Right renal cortex interstitium (tissue), 3 donors: ENCODE data around the gene MROH7. TPM values are rescaled to one million over a fixed set of nuclear protein-coding genes. Genes with fewer than 3 reads are reported as not detected.

Experiments used
- DNase-seq, 3 donors: peaks; one replicate each; pipeline ENCODE4 v3.0.0-alpha.2; 2013; ENCODE audit warnings: low read depth in 3 of 3, low spot score in 2 of 3
- polyA plus RNA-seq, 3 donors: library from polyadenylated mRNA; unstranded; fragments of 120-200 nt; gene quantifications; one replicate each; pipeline ENCODE4 v1.2.1, GENCODE V29; 2013; ENCODE audit not compliant: insufficient read length in 3 of 3

Gene MROH7
- polyA plus RNA-seq, 3 donors: 2.9 to 4.1 (median 4.0) TPM

DNA sequence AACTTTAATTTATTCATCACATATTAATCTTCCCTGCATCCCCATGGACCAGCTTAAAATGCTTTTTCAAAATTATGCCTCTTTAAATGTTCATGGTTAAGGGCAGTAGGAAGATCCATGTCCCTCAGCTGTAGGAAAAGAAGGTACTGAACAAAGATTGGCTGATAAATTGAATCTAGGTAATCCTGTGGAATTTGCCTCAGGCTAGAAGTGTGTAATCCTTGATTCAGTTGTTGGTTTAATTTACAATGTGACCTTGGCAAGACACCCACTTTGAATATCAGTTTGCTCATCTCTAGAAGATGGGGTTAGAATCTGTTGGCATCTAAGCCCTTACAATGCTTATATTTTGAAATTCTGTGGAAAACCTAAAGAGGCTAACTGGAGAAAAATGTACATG, 80.1 kb downstream of the MROH7 start:
- no peak for DNase-seq

DNA sequence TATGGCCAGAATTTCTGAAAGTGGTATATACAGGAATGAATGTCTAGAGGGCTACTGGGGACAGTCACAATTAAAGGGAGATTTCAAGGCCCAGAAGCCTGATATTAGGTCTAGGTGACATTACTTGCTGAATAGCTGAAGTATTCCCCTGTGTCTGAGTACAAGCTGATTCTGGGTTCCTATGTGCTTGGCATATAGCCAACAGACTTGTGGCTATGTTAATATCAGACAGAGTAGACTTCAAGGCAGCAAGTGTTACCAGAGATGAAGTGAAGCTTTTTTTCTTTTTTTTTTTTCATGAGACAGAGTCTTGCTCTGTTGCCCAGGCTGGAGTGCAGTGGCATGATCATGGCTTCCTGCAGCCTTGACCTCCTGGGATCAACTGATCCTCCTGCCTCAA, 82.4 kb downstream of the MROH7 start:
- no peak for DNase-seq

GRCh38 chr1:54724771-54725170, 83.2 kb downstream of the MROH7 start:
- DNase-seq: no peak

DNA sequence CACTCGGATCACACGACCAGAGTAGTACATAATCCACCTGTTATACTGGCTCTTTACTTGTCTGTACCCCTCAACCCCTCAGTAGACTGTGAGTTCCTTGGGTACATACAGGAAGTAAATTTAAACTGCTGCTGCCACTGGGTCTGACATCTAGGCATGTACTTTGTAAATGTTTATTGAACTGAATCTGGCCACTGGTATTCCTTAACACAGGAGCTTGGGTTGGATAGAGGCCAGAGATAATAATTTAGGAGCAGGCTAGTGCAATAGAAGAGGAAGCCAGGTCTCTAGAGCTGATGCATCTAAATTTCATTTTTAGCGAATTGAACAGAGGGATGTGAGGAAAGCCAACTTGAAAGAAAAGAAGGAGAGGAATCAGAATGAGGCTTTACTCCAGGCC, 86.4 kb downstream of the MROH7 start:
- no peak for DNase-seq

DNA sequence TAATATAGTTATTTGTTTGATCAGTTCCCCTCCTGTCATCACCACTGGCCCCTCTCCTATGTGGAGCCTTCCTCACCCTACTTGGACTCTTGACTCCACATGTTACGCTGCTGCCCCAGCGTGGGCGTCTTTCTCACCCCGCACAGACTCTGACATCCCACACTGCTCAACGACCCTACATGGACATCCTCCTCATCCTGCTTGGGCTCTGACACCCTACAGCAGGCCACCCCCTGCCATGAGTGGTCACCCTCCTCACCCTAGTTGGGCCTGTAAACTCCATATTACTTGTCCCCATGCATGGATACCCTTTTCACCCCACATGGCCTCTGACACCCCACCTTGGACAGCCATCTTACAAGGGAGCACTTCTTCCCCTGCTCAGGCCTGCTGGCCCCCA, 95.1 kb downstream of the MROH7 start:
- no peak for DNase-seq

- no peak for DNase-seq
Observed at GRCh38 chr1:54738244-54738643, 96.7 kb downstream of the MROH7 start.

DNA sequence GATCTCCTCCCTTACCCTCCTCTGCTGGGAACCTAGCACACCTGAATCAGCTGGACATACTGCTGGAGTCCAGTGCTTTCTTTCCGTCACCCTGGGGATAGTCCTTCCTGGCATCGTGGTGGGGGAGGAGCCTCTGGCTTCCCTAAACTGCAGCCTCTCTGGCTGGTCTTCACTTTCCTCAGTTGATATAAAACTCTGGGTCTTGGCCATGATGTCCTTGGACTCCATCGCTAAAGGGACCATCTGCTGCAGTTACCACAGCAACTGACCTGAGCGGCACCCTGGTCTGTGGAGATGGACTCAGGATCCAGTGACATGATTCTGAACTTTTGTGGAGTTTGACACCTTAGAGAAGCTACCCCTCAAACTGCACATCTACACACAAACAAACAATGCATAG, 99.9 kb downstream of the MROH7 start:
- no peak for DNase-seq

DNA sequence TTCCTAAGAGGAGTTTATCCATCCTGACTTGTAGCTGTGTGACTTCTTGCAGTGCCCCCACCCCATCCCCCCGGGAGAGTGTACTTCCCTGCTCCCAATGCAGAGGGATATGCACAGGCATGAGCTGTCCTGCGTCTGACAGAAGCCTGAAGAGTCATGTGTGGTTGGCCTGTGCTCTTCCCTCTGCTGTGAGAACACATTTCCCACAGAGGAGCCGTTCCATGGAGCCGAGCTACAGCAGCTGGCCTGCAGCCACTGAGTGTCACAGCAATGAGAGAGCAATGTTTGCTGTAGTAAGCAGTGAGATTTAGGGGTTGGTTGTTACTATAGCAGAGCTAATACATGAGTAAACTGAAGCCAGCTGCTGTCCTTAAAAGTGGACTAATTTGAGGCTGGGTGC, 100.7 kb downstream of the MROH7 start:
- DNase-seq: no peak

DNA sequence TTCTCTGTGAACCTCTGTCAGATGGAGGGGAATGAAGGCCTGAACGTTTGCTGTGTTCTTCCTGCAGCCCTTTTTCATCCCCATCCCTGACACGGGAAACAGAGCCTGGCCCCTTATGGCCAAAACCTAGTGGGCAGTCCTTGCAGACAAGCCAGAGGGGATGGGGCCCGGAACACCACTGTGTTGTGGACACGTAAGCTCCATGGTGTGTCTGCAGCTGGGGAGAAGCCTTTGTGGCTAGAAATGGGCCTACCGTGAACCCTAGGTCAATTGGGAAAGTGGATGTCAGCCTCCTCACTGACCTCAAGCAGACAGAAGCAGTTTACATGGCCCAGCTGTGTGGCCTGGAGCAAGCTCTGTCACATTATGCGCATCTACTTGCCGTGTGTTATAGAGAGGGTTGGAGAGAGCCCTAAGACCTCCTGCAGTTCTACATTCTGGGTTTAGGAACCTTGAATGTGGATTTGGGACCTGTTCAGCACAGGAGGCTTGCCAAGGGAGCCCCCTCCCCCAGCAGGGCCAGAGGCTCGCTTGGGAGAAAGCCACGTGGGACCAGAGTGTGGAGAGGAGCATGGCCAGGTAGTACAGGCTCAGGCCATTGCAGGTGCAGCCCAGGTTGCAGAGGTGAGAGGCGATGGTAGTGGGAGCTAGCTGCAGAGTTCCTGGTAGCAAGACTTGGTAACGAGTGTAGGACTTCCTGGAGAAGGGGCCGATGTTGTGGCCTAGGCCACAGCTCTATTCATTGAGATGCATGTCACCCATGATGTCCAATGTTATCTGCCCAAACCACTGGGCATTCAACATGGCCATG, 102.0 kb downstream of the MROH7 start:
- no peak for DNase-seq

DNA sequence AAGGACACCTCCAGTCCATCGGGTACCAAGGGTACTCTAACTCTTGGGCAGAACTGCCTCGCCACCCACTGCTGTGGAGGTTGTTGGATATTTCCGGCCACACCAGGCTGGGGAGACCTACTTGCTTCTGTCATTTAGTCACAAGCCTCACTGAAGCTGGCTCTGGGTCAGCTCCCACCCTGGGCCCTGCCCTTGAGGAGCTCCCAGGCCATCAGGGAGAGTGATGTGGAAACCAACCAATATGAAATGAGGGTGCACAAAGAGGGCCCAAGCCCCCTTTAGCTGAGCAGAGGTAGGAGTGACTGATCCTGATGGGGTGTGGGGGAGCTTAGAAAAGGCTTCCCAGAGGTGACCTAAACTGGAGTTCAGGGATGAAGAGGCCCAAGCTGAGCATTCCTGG, 103.1 kb downstream of the MROH7 start:
- DNase-seq: no peak

DNA sequence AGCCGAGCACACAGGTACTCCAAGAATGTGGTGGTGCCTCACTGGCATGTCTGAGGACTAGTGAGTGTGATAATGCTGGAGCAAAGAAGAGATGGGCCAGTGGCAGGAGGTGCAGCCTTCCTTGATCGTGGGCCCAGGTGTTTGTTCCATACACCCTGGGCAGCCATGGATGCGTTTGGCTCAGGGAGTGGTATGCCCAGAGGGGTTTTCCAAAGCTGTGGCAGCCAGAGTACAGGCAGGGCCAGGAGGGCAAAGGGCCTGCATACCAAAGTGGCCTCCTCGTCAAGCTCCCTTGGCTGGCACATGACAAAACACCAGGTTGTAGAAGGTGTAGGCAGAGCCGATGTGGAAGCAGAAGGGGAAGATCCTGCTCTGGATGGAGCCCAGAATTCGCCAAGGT, 103.7 kb downstream of the MROH7 start:
- no peak for DNase-seq

DNA sequence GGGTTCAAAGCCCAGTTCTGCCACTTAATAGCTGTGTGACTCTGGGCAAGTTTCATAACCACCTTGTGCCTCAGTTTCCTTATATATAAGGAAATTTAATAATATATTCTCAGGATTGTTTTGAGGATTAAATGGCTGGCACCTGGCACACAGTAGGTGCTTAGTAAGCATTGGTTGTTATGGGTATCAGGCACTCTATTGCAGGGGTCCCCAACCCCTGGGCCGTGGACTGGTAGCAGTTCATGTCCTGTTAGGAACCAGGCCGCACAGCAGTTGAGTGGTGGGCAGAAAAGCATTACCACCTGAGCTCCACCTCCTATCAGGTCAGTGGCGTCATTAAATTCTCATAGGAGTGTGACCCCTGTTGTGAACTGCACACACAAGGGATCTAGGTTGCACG, 104.3 kb downstream of the MROH7 start:
- DNase-seq: no peak

GRCh38 chr1:54748094-54748835, 106.7 kb downstream of the MROH7 start:
- no peak for DNase-seq

GRCh38 chr1:54750596-54750995, 109.0 kb downstream of the MROH7 start:
- DNase-seq: no peak

DNA sequence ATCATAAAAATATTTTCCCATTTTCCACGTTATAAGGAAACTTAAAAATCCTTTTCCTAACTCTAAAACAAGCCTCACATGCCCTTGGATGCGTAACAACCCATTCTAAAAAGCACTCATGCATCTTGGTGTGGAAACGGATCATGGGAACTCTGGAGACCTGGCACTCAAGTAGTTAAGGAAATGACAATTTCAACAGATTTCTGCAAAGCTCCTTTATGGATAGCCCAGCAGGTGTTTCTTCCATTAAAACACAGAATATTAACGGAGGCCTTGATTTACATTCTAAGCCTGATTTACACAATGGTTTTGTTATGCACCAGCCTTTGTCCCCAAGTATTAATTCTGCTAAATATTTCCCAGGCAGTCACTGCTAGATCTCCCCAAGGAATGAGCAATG, 109.8 kb downstream of the MROH7 start:
- DNase-seq: no peak

- DNase-seq: no peak
Observed at GRCh38 chr1:54754045-54754444, 112.5 kb downstream of the MROH7 start.

- DNase-seq: no peak
Observed at GRCh38 chr1:54754486-54755285, 113.1 kb downstream of the MROH7 start.

GRCh38 chr1:54757833-54758232, 116.2 kb downstream of the MROH7 start:
- DNase-seq: no peak

- DNase-seq: no peak
Observed at GRCh38 chr1:54758678-54759348, 117.2 kb downstream of the MROH7 start.
